Osteocyte (in vitro differentiated cells): ENCODE measurements around the gene ASB17. TPM values are rescaled to one million over a fixed set of nuclear protein-coding genes. Genes with fewer than 3 reads are reported as not detected.

Experiments used
- DNase-seq: peaks from one replicate; pipeline ENCODE4 v3.0.0; 2021; ENCODE audit warnings: mixed read lengths; ENCODE audit not compliant: unreplicated experiment; ENCODE audit errors: extremely low spot score
- H3K27ac Mint-ChIP-seq: one replicate; pipeline ENCODE4 v1.8.0; 2021; ENCODE audit warnings: mild to moderate bottlenecking, mixed read lengths; ENCODE audit not compliant: unreplicated experiment
- H3K27me3 Mint-ChIP-seq: one replicate; pipeline ENCODE4 v1.8.0; 2021; ENCODE audit warnings: mixed read lengths; ENCODE audit not compliant: unreplicated experiment
- H3K36me3 Mint-ChIP-seq: one replicate; pipeline ENCODE4 v1.8.0; 2021; ENCODE audit warnings: mixed read lengths; ENCODE audit not compliant: unreplicated experiment
- H3K4me1 Mint-ChIP-seq: one replicate; pipeline ENCODE4 v1.8.0; 2021; ENCODE audit warnings: mixed read lengths; ENCODE audit not compliant: unreplicated experiment
- H3K4me3 Mint-ChIP-seq: one replicate; pipeline ENCODE4 v1.8.0; 2021; ENCODE audit warnings: mild to moderate bottlenecking, moderate library complexity, mixed read lengths; ENCODE audit not compliant: unreplicated experiment
- H3K9me3 Mint-ChIP-seq: one replicate; pipeline ENCODE4 v1.8.0; 2021; ENCODE audit warnings: mixed read lengths; ENCODE audit not compliant: unreplicated experiment
- total RNA-seq: library from RNA; stranded (reverse); gene quantifications from 2 replicates; pipeline ENCODE4 v1.2.1, GENCODE V29; 2021
- TF ChIP-seq, protein P1 (sequence below): fragments of 200-600 bp; sonication (generic); IDR thresholded peaks from 2 replicates; pipeline ENCODE4 v1.5.0; 2021; ENCODE audit warnings: antibody characterized with exemption, mild to moderate bottlenecking, moderate library complexity

Gene ASB17
- total RNA-seq, 1 donor from 2014 or later = not detected

DNA sequence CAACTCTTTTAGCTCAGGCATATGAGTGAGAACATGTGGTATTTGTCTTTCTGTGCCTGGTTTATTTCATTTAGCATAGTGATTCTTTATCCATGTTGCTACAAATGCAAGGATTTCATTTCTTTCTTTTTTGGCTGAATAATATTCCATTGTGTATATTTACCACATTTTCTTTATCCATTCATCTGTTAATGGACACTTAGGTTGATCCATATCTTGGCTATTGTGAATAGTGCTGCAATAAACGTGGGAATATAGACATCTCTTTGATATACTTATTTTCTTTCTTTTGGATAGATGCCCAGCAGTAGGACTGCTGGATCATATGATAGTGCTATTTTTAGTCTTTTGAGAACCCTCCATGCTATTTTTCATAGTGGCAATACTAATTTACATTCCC, 30.8 kb downstream of the ASB17 start:
- Mint-ChIP-seq H3K9me3 (no peaks in the 10 kb centered on the region), H3K27ac (no peak overlapping the region), H3K4me3 (no peak overlapping the region), H3K27me3 (peaks cover 39% of the 10 kb centered on the region), H3K4me1 (no peaks in the 10 kb centered on the region), H3K36me3 (no peaks in the 10 kb centered on the region)
- DNase-seq = no peak
- TF ChIP-seq, protein P1, sequence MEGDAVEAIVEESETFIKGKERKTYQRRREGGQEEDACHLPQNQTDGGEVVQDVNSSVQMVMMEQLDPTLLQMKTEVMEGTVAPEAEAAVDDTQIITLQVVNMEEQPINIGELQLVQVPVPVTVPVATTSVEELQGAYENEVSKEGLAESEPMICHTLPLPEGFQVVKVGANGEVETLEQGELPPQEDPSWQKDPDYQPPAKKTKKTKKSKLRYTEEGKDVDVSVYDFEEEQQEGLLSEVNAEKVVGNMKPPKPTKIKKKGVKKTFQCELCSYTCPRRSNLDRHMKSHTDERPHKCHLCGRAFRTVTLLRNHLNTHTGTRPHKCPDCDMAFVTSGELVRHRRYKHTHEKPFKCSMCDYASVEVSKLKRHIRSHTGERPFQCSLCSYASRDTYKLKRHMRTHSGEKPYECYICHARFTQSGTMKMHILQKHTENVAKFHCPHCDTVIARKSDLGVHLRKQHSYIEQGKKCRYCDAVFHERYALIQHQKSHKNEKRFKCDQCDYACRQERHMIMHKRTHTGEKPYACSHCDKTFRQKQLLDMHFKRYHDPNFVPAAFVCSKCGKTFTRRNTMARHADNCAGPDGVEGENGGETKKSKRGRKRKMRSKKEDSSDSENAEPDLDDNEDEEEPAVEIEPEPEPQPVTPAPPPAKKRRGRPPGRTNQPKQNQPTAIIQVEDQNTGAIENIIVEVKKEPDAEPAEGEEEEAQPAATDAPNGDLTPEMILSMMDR = no peak

DNA sequence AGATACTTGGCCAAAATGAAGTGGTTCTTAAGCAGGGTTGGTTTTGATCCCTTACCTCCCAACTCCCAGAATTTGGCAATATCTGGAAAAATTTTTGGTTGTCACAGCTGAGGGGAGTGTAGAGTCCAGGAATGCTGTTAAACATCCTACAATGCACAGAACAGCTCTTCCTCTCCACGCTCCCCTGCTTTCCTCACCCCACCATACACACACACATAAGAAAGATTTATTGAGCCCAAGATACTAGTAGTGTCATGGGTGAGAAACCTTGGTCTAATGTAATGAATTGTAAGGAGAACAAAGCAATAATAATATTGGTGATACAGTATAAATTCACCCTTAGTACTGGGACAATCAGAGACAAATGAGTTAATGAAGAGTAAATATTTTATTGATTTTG, 47.8 kb downstream of the ASB17 start:
- Mint-ChIP-seq H3K27ac (no peak overlapping the region), H3K4me1 (no peaks in the 10 kb centered on the region), H3K4me3 (no peak overlapping the region), H3K36me3 (no peaks in the 10 kb centered on the region), H3K27me3 (peaks cover 3% of the 10 kb centered on the region), H3K9me3 (no peaks in the 10 kb centered on the region)
- DNase-seq = no peak
- TF ChIP-seq, protein P1 = no peak

DNA sequence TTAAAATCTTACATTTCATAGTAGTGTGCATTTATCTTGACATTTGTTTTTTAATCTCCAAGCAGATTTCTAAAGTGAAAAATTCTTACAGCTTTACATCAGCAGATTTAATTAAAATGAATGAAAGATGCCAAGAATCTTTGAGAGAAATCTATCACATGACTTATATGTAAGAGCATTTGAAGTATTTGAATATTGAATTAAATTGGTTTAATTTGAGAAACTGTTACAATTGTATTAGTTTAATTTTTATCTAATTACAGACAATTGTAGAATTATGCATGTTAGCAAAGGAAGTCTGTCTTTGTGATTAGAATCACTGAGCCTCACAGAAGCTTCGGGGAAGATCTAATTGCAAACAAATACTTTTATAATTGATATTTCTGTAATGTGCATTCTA, 52.2 kb downstream of the ASB17 start:
- Mint-ChIP-seq H3K4me3 (no peak overlapping the region), H3K36me3 (no peaks in the 10 kb centered on the region), H3K27me3 (peaks cover 10% of the 10 kb centered on the region), H3K4me1 (no peaks in the 10 kb centered on the region), H3K9me3 (no peaks in the 10 kb centered on the region), H3K27ac (no peak overlapping the region)
- no peak for DNase-seq
- TF ChIP-seq, protein P1 = no peak

DNA sequence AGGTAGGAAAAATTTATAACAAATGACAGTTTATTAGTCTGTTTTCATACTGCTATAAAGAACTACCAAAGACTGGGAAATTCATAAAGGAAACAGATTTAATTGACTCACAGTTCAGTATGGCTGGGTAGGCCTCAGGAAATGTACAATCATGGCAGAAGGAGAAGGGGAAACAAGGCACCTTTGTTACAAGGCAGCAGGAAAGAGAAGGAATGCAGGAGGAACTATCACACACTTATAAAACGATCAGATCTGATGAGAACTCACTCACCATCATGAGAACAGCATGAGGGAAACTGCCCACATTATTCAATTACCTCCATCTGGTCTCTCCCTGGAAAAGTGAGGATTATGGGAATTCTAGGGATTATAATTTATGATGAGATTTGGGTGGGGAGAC, 61.3 kb downstream of the ASB17 start:
- H3K4me3 Mint-ChIP-seq = no peak overlapping the region
- H3K27ac Mint-ChIP-seq = no peak overlapping the region
- DNase-seq = no peak
- no peaks in the 10 kb centered on the region for H3K4me1 Mint-ChIP-seq
- TF ChIP-seq, protein P1 = no peak
- peaks cover 7% of the 10 kb centered on the region for H3K27me3 Mint-ChIP-seq
- H3K36me3 Mint-ChIP-seq = no peaks in the 10 kb centered on the region
- no peaks in the 10 kb centered on the region for H3K9me3 Mint-ChIP-seq

Other genes with a start within 250 kb of the ASB17 start
- 36.2 and 37.1 TPM in 2 replicates for gene ACADM, start 207.7 kb downstream of the ASB17 start, total RNA-seq
- gene RABGGTB, start 146.1 kb downstream of the ASB17 start, total RNA-seq = 59.9 and 62.5 TPM in 2 replicates
- 0.62 and 0.68 TPM in 2 replicates for gene MSH4, start 135.5 kb downstream of the ASB17 start, total RNA-seq
- gene ST6GALNAC3, start 142.3 kb upstream of the ASB17 start, total RNA-seq = 4.9 and 7.3 TPM in 2 replicates